SK-N-SH treated with all-trans-retinoic acid at 6 μM for 48 hours (cell line): ENCODE data around the gene SKA3.

ENCODE experiments used
- CREB5 ChIP-seq: fragments of 250-450 bp; sonication (Bioruptor Pico); IDR thresholded peaks from 2 replicates; pipeline ENCODE4 v1.5.1; 2020; ENCODE audit warnings: low read depth, mild to moderate bottlenecking, moderate library complexity
- CSRNP3 ChIP-seq: fragments of 250-450 bp; sonication (Bioruptor Pico); IDR thresholded peaks from 2 replicates; pipeline ENCODE4 v1.5.1; 2021; ENCODE audit warnings: mild to moderate bottlenecking, moderate library complexity
- OSR1 ChIP-seq: fragments of 250-450 bp; sonication (Bioruptor Pico); IDR thresholded peaks from 2 replicates; pipeline ENCODE4 v1.8.0; 2022; ENCODE audit warnings: moderate library complexity, mild to moderate bottlenecking, inconsistent platforms
- PATZ1 ChIP-seq: fragments of 250-450 bp; sonication (Bioruptor Pico); IDR thresholded peaks from 2 replicates; pipeline ENCODE4 v1.8.0; 2020; ENCODE audit warnings: mild to moderate bottlenecking, moderate library complexity, borderline replicate concordance
- POU6F1 ChIP-seq: fragments of 250-450 bp; sonication (Bioruptor Pico); IDR thresholded peaks from 2 replicates; pipeline ENCODE4 v1.8.0; 2021; ENCODE audit warnings: low read depth, mild to moderate bottlenecking, moderate library complexity, borderline replicate concordance
- RARB ChIP-seq: fragments of 250-450 bp; sonication (Bioruptor Pico); IDR thresholded peaks from 2 replicates; pipeline ENCODE4 v1.8.0; 2021; ENCODE audit warnings: mild to moderate bottlenecking, moderate library complexity
- SNAI2 ChIP-seq: fragments of 250-450 bp; sonication (Bioruptor Pico); IDR thresholded peaks from 2 replicates; pipeline ENCODE4 v1.5.0; 2020; ENCODE audit warnings: mild to moderate bottlenecking, moderate library complexity
- TCF4 ChIP-seq: fragments of 250-450 bp; sonication (Bioruptor Pico); IDR thresholded peaks from 2 replicates; pipeline ENCODE4 v1.8.0; 2021; ENCODE audit warnings: mild to moderate bottlenecking, moderate library complexity, borderline replicate concordance
- TSHZ2 ChIP-seq: fragments of 250-450 bp; sonication (Bioruptor Pico); IDR thresholded peaks from 2 replicates; pipeline ENCODE4 v1.5.0; 2020; ENCODE audit warnings: mild to moderate bottlenecking, moderate library complexity
- ZC3H10 ChIP-seq: fragments of 250-450 bp; sonication (Bioruptor Pico); IDR thresholded peaks from 2 replicates; pipeline ENCODE4 v1.5.1; 2021; ENCODE audit warnings: mild to moderate bottlenecking, moderate library complexity
- ZFP3 ChIP-seq: fragments of 250-450 bp; sonication (Bioruptor Pico); IDR thresholded peaks from 2 replicates; pipeline ENCODE4 v1.5.0; 2020; ENCODE audit warnings: mild to moderate bottlenecking, moderate library complexity
- ZNF565 ChIP-seq: fragments of 450-650 bp; formaldehyde crosslinking; conservative IDR thresholded peaks from 2 replicates; pipeline ENCODE4 v1.5.0; 2020; ENCODE audit warnings: low read depth, mild to moderate bottlenecking, moderate library complexity
- ZNF70 ChIP-seq: fragments of 450-650 bp; formaldehyde crosslinking; IDR thresholded peaks from 2 replicates; pipeline ENCODE4 v1.5.0; 2020; ENCODE audit warnings: mild to moderate bottlenecking, moderate library complexity

- no peak for TF ChIP-seq ZFP3 (CRISPR knock-in tag)
- TF ChIP-seq PATZ1 (CRISPR knock-in tag): no peak
- no peak for TF ChIP-seq SNAI2
- no peak for TF ChIP-seq ZC3H10
- no peak for TF ChIP-seq POU6F1 (CRISPR knock-in tag)
- no peak for TF ChIP-seq CREB5 (CRISPR knock-in tag)
- no peak for TF ChIP-seq OSR1 (CRISPR knock-in tag)
- TF ChIP-seq RARB (CRISPR knock-in tag): no peak
- TF ChIP-seq TSHZ2 (CRISPR knock-in tag): no peak
- no peak for TF ChIP-seq ZNF565
- TF ChIP-seq TCF4 (CRISPR knock-in tag): no peak
- no peak for TF ChIP-seq ZNF70 (CRISPR knock-in tag)
- no peak for TF ChIP-seq CSRNP3 (CRISPR knock-in tag)
These were observed 617 bp downstream of the SKA3 start for GRCh38 chr13:21175656-21176214.
